IPS DF 6.9 (cell line): ENCODE measurements around the gene PAX8.

Experiments
- DNase-seq: peaks from one replicate; pipeline ENCODE4 v3.0.0-alpha.2; 2013; ENCODE audit warnings: low read depth, low spot score
- H3K27ac ChIP-seq: one replicate; pipeline ENCODE4 v1.5.1; 2013; ENCODE audit warnings: low read length, control low read depth
- H3K27me3 ChIP-seq: 2 replicates; pipeline ENCODE4 v1.6.1; 2013; ENCODE audit warnings: mild to moderate bottlenecking, low read length; ENCODE audit not compliant: control insufficient read depth, insufficient read depth
- H3K36me3 ChIP-seq: 2 replicates; pipeline ENCODE4 v1.6.1; 2013; ENCODE audit warnings: low read length; ENCODE audit not compliant: control insufficient read depth, insufficient read depth
- H3K4me1 ChIP-seq: 2 replicates; pipeline ENCODE4 v1.6.1; 2013; ENCODE audit warnings: low read length; ENCODE audit not compliant: control insufficient read depth, insufficient read depth
- H3K4me3 ChIP-seq: 2 replicates; pipeline ENCODE4 v1.5.1; 2013; ENCODE audit warnings: mild to moderate bottlenecking, low read length
- H3K9me3 ChIP-seq: 2 replicates; pipeline ENCODE4 v1.6.1; 2013; ENCODE audit warnings: low read length, inconsistent platforms; ENCODE audit not compliant: control insufficient read depth, insufficient read depth
- WGBS: extraction: QIAGEN DNeasy Blood & Tissue Kit; methylation state at CpG from one replicate; pipeline ENCODE4 v1.1.7; 2013; ENCODE audit warnings: mixed read lengths, missing lambda C conversion rate; ENCODE audit not compliant: insufficient read length, insufficient coverage; 5-methylcytosine and 5-hydroxymethylcytosine counted together

The PAX8 gene

GRCh38 chr2:113214141-113214540, 64.6 kb downstream of the PAX8 start:
- no CpG with 5 or more reads among the region's 4 CpGs for WGBS
- peaks cover 1% of the 10 kb centered on the region; the same call in 1 of the 2 replicates for H3K4me1 ChIP-seq
- H3K27ac ChIP-seq, result no peak overlapping the region

GRCh38 chr2:113213061-113213930, 65.4 kb downstream of the PAX8 start:
- Histone ChIP-seq H3K9me3 (no peaks in the 10 kb centered on the region), H3K4me3 (no peak overlapping the region), H3K27me3 (no peaks in the 10 kb centered on the region), H3K27ac (no peak overlapping the region), H3K36me3 (no peaks in the 10 kb centered on the region), H3K4me1 (peaks cover 1% of the 10 kb centered on the region; the same call in 1 of the 2 replicates)
- WGBS, result no CpG with 5 or more reads among the region's 14 CpGs
- DNase-seq, result no peak

More at GRCh38 chr2:113214141-113214540, 64.6 kb downstream of the PAX8 start:
- Histone ChIP-seq H3K27me3 (no peaks in the 10 kb centered on the region), H3K36me3 (no peaks in the 10 kb centered on the region), H3K4me3 (no peak overlapping the region), H3K9me3 (no peaks in the 10 kb centered on the region)
- DNase-seq, result no peak

- Histone ChIP-seq H3K27ac (no peak overlapping the region), H3K9me3 (no peaks in the 10 kb centered on the region), H3K27me3 (no peaks in the 10 kb centered on the region), H3K4me3 (no peak overlapping the region), H3K4me1 (no peaks in the 10 kb centered on the region), H3K36me3 (no peaks in the 10 kb centered on the region)
- DNase-seq, result no peak
- WGBS, result no CpG with 5 or more reads among the region's 26 CpGs
Observed at GRCh38 chr2:113212245-113213060, 66.3 kb downstream of the PAX8 start.

- no peaks in the 10 kb centered on the region for H3K9me3 ChIP-seq
- no peaks in the 10 kb centered on the region for H3K4me1 ChIP-seq
- H3K4me3 ChIP-seq, result no peak overlapping the region
- no peak overlapping the region for H3K27ac ChIP-seq
- WGBS, result no CpG with 5 or more reads among the region's 13 CpGs
- no peak for DNase-seq
- no peaks in the 10 kb centered on the region for H3K36me3 ChIP-seq
- H3K27me3 ChIP-seq, result no peaks in the 10 kb centered on the region
Observed at GRCh38 chr2:113211226-113212105, 67.3 kb downstream of the PAX8 start.

GRCh38 chr2:113209646-113210171, 69.0 kb downstream of the PAX8 start:
- no peaks in the 10 kb centered on the region for H3K27me3 ChIP-seq
- no peak for DNase-seq
- no peak overlapping the region for H3K27ac ChIP-seq
- WGBS, result no CpG with 5 or more reads among the region's 15 CpGs
- H3K9me3 ChIP-seq, result no peaks in the 10 kb centered on the region
- H3K36me3 ChIP-seq, result no peaks in the 10 kb centered on the region
- no peaks in the 10 kb centered on the region for H3K4me1 ChIP-seq
- H3K4me3 ChIP-seq, result no peak overlapping the region

GRCh38 chr2:113209011-113209645, 69.6 kb downstream of the PAX8 start:
- Histone ChIP-seq H3K27ac (no peak overlapping the region), H3K4me1 (no peaks in the 10 kb centered on the region; the same call in 1 of the 2 replicates), H3K9me3 (no peaks in the 10 kb centered on the region), H3K4me3 (no peak overlapping the region), H3K36me3 (no peaks in the 10 kb centered on the region), H3K27me3 (no peaks in the 10 kb centered on the region)
- no peak for DNase-seq
- no CpG with 5 or more reads among the region's 8 CpGs for WGBS

- Histone ChIP-seq H3K4me3 (no peak overlapping the region), H3K4me1 (no peaks in the 10 kb centered on the region; the same call in 1 of the 2 replicates), H3K9me3 (no peaks in the 10 kb centered on the region), H3K36me3 (no peaks in the 10 kb centered on the region), H3K27ac (no peak overlapping the region), H3K27me3 (no peaks in the 10 kb centered on the region)
- WGBS, result no CpG with 5 or more reads among the region's 5 CpGs
- no peak for DNase-seq
Observed at GRCh38 chr2:113208396-113208795, 70.3 kb downstream of the PAX8 start.

- DNase-seq, result no peak
- Histone ChIP-seq H3K27ac (no peak overlapping the region), H3K4me1 (no peaks in the 10 kb centered on the region; the same call in 1 of the 2 replicates), H3K4me3 (no peak overlapping the region), H3K36me3 (no peaks in the 10 kb centered on the region), H3K27me3 (no peaks in the 10 kb centered on the region), H3K9me3 (no peaks in the 10 kb centered on the region)
- WGBS, result no CpG with 5 or more reads among the region's 2 CpGs
Observed at GRCh38 chr2:113207021-113207420, 71.7 kb downstream of the PAX8 start.

GRCh38 chr2:113206251-113206650, 72.5 kb downstream of the PAX8 start:
- Histone ChIP-seq H3K9me3 (no peaks in the 10 kb centered on the region), H3K4me1 (no peaks in the 10 kb centered on the region; the same call in 1 of the 2 replicates), H3K27ac (no peak overlapping the region), H3K36me3 (no peaks in the 10 kb centered on the region), H3K4me3 (no peak overlapping the region), H3K27me3 (no peaks in the 10 kb centered on the region)
- WGBS, result no CpG with 5 or more reads among the region's 6 CpGs
- DNase-seq, result no peak
